Measurements from ENCODE around the gene RAB11FIP3. TPM values are rescaled to one million over a fixed set of nuclear protein-coding genes. Genes with fewer than 3 reads are reported as not detected.

Gene RAB11FIP3
- total and polyA plus RNA-seq, 2 of the 13 experiments (the other 11 are each of a cell fraction or from before 2014, with no cell fraction given): 34.3 to 57.6 TPM

DNA sequence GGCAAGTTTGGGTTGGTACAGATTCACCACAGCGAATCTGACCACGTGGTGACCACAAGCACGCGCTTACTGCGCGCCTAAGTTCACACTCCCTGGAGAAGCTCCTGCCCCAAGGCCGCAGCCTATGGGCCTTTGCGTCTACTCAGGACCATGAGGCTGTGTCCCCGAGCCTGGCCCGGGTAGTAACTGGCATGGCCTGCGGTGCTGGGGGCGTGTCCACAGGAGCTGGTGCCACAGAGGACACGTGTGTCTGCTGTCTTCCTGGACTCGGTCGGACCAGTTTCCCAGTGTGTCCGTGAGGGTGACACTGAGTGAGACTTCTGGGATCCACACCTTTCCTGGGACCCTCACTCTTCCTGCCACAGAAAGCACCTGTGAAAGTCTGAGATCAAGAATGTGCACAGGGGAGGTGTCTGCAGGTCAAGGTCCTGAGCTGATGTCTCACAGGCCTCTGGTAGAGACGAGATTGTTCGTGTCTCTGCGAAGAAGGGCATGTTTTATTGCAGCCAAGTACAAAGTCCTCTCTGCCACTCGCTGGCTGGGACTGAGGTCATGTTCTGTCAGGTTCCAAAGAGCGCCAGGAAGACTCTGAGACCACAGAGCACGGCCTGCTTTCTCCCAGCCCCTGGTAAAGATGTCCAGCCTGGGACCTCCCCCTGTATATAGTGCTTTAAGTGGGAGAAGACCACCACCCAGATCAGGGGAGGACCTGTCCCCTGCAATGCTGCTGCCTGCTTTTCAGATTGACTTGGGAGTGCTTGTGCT lies 76.9 kb downstream of the RAB11FIP3 start (continued):
- TF ChIP-seq, protein P1, sequence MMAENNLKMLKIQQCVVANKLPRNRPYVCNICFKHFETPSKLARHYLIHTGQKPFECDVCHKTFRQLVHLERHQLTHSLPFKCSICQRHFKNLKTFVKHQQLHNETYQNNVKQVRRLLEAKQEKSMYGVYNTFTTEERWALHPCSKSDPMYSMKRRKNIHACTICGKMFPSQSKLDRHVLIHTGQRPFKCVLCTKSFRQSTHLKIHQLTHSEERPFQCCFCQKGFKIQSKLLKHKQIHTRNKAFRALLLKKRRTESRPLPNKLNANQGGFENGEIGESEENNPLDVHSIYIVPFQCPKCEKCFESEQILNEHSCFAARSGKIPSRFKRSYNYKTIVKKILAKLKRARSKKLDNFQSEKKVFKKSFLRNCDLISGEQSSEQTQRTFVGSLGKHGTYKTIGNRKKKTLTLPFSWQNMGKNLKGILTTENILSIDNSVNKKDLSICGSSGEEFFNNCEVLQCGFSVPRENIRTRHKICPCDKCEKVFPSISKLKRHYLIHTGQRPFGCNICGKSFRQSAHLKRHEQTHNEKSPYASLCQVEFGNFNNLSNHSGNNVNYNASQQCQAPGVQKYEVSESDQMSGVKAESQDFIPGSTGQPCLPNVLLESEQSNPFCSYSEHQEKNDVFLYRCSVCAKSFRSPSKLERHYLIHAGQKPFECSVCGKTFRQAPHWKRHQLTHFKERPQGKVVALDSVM (CRISPR knock-in tag; IDR thresholded peaks at IDR 0.05): no peak; the same call in 1 of the 2 replicates
- TF ChIP-seq, protein P2, sequence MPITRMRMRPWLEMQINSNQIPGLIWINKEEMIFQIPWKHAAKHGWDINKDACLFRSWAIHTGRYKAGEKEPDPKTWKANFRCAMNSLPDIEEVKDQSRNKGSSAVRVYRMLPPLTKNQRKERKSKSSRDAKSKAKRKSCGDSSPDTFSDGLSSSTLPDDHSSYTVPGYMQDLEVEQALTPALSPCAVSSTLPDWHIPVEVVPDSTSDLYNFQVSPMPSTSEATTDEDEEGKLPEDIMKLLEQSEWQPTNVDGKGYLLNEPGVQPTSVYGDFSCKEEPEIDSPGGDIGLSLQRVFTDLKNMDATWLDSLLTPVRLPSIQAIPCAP (CRISPR knock-in tag; IDR thresholded peaks at IDR 0.05; ENCODE audit: low read depth): no peak
- TF ChIP-seq, protein P3, sequence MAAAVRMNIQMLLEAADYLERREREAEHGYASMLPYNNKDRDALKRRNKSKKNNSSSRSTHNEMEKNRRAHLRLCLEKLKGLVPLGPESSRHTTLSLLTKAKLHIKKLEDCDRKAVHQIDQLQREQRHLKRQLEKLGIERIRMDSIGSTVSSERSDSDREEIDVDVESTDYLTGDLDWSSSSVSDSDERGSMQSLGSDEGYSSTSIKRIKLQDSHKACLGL (CRISPR knock-in tag; IDR thresholded peaks at IDR 0.05): no peak; the same call in 1 of the 2 replicates
- TF ChIP-seq, protein P4, sequence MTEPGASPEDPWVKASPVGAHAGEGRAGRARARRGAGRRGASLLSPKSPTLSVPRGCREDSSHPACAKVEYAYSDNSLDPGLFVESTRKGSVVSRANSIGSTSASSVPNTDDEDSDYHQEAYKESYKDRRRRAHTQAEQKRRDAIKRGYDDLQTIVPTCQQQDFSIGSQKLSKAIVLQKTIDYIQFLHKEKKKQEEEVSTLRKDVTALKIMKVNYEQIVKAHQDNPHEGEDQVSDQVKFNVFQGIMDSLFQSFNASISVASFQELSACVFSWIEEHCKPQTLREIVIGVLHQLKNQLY (CRISPR knock-in tag; IDR thresholded peaks at IDR 0.05): peak; percentile 1; the same call in 1 of the 2 replicates
- no peak for TF ChIP-seq IKZF1 (IDR thresholded peaks at IDR 0.05)
- TF ChIP-seq, protein P5, sequence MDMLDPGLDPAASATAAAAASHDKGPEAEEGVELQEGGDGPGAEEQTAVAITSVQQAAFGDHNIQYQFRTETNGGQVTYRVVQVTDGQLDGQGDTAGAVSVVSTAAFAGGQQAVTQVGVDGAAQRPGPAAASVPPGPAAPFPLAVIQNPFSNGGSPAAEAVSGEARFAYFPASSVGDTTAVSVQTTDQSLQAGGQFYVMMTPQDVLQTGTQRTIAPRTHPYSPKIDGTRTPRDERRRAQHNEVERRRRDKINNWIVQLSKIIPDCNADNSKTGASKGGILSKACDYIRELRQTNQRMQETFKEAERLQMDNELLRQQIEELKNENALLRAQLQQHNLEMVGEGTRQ (IDR thresholded peaks at IDR 0.05; ENCODE audit: low read depth, low read length): no peak
- TF ChIP-seq, protein P5 (CRISPR knock-in tag; IDR thresholded peaks at IDR 0.05; ENCODE audit: borderline replicate concordance): no peak; the same call in 1 of the 2 replicates
- TF ChIP-seq MAZ (IDR thresholded peaks at IDR 0.05; ENCODE audit: borderline replicate concordance, low read depth, low read length): no peak
- peak; percentile 79 for TF ChIP-seq MAZ (CRISPR knock-in tag; IDR thresholded peaks at IDR 0.05; ENCODE audit: low read depth)
- no peak for TF ChIP-seq ZNF33B (CRISPR knock-in tag; IDR thresholded peaks at IDR 0.05)
- TF ChIP-seq POGZ (CRISPR knock-in tag; IDR thresholded peaks at IDR 0.05): peak; percentile 30; the same call in 1 of the 2 replicates
- TF ChIP-seq HIVEP1 (CRISPR knock-in tag; IDR thresholded peaks at IDR 0.05): 0 out of 2 replicates have a peak, but pooled peaks have one; percentile 11
- TF ChIP-seq, protein P6, sequence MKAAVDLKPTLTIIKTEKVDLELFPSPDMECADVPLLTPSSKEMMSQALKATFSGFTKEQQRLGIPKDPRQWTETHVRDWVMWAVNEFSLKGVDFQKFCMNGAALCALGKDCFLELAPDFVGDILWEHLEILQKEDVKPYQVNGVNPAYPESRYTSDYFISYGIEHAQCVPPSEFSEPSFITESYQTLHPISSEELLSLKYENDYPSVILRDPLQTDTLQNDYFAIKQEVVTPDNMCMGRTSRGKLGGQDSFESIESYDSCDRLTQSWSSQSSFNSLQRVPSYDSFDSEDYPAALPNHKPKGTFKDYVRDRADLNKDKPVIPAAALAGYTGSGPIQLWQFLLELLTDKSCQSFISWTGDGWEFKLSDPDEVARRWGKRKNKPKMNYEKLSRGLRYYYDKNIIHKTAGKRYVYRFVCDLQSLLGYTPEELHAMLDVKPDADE (CRISPR knock-in tag; IDR thresholded peaks at IDR 0.05): no peak
- TF ChIP-seq, protein P7, sequence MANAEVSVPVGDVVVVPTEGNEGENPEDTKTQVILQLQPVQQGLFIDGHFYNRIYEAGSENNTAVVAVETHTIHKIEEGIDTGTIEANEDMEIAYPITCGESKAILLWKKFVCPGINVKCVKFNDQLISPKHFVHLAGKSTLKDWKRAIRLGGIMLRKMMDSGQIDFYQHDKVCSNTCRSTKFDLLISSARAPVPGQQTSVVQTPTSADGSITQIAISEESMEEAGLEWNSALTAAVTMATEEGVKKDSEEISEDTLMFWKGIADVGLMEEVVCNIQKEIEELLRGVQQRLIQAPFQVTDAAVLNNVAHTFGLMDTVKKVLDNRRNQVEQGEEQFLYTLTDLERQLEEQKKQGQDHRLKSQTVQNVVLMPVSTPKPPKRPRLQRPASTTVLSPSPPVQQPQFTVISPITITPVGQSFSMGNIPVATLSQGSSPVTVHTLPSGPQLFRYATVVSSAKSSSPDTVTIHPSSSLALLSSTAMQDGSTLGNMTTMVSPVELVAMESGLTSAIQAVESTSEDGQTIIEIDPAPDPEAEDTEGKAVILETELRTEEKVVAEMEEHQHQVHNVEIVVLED (CRISPR knock-in tag; IDR thresholded peaks at IDR 0.05; ENCODE audit: borderline replicate concordance): peak; percentile 47; the same call in 1 of the 2 replicates
- TF ChIP-seq RFX3 (CRISPR knock-in tag; IDR thresholded peaks at IDR 0.05): no peak
- no peak for TF ChIP-seq SNRNP70 (IDR thresholded peaks at IDR 0.05; ENCODE audit: low read depth, low read length)
- no peak for TF ChIP-seq ZNF446 (CRISPR knock-in tag; IDR thresholded peaks at IDR 0.05)
- TF ChIP-seq ZNF569 (CRISPR knock-in tag; IDR thresholded peaks at IDR 0.05; ENCODE audit: borderline replicate concordance): no peak
- TF ChIP-seq FOXC1 (CRISPR knock-in tag; IDR thresholded peaks at IDR 0.05; ENCODE audit: borderline replicate concordance): peak; percentile 68; the same call in 1 of the 2 replicates
- no peak for TF ChIP-seq MTA3 (CRISPR knock-in tag; IDR thresholded peaks at IDR 0.05)
